H1 (cell line): ENCODE data around the gene DNM2. TPM values are rescaled to one million over a fixed set of nuclear protein-coding genes. Genes with fewer than 3 reads are reported as not detected.

Source experiments
- BCL11A ChIP-seq, 2 experiments: IDR thresholded peaks; one replicate each; pipeline ENCODE4 v1.6.1; 2011; ENCODE audit warnings: low read depth in 2 of 2, low read length in 2 of 2, mild to moderate bottlenecking in 2 of 2
- CREB1 ChIP-seq: IDR thresholded peaks from 2 replicates; pipeline ENCODE4 v1.6.1; 2012; ENCODE audit warnings: inconsistent platforms
- RAD21 ChIP-seq, 2 experiments: IDR thresholded peaks in 1 of 2; conservative IDR thresholded peaks in 1 of 2; 2 replicates each; pipeline ENCODE4 v1.6.1; 2011; ENCODE audit warnings: low read depth in 2 of 2, low read length in 2 of 2, improper control_type of control experiment in 1 of 2, inconsistent platforms in 1 of 2, mild to moderate bottlenecking in 1 of 2, moderate library complexity in 1 of 2
- SP4 ChIP-seq: IDR thresholded peaks from 2 replicates; pipeline ENCODE4 v1.6.1; 2012; ENCODE audit warnings: low read length, inconsistent platforms
- TAF7 ChIP-seq: optimal IDR thresholded peaks from 2 replicates; pipeline ENCODE3; 2011; ENCODE audit warnings: low read depth, mild to moderate bottlenecking, inconsistent platforms, low read length, moderate library complexity, borderline replicate concordance
- TBP ChIP-seq: IDR thresholded peaks from 2 replicates; pipeline ENCODE4 v1.6.1; 2011; ENCODE audit warnings: low read depth, low read length, improper control_type of control experiment
- polyA plus RNA-seq, 7 experiments: library from polyadenylated mRNA; depleted of rRNA in 3 of 7; stranded (reverse) in 5 of 7; unstranded in 2 of 7; fragments of >200 nt in 5 of 7; fragments of 200-250 nt in 2 of 7; gene quantifications; 1 replicate in 5 of 7; 2 replicates in 1 of 7; 4 replicates in 1 of 7; pipeline versions ENCODE4 v1.2.1 to v1.2.3, GENCODE V29; 2011 to 2013; ENCODE audit warnings: missing spikeins in 2 of 7, mixed read lengths in 2 of 7
- total RNA-seq: library from RNA; stranded (reverse); fragmentation: NEBNext Ultra II Directional; extraction: Animal tissue kit (Norgen Biotek cat#: 25700); gene quantifications from 2 replicates; pipeline ENCODE4 v1.2.1, GENCODE V29; 2021
- TF ChIP-seq, protein P1 (sequence below): IDR thresholded peaks from 2 replicates; pipeline ENCODE4 v1.6.1; 2011; ENCODE audit warnings: low read length, improper control_type of control experiment

The DNM2 gene
- total and polyA plus RNA-seq, 2 of the 8 experiments (the other 6 are each of a cell fraction or from before 2014, with no cell fraction given): 61.9 to 120 TPM

DNA sequence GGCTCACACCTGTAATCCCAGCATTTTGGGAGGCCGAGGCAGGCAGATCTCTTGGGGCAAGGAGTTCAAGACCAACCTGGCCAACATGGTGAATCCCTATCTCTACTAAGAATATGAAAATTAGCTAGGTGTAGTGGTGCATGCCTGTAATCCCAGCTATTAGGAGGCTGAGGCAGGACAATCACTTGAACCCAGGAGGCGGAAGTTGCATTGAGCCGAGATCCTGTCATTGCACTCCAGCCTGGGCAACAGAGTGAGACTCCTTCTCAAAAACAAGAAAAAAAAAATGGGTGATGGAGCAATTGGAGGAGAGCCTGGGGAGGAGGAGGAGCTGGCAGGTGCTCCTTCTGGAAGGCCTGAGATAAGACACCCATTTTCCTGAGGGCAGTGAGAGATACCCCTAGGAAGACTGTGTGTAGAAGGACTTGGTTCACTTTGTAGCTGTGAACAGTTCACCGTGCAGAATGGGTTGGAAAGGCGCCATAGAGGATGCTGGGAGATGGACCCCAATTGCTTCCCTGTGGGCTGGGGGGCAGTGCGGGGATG, 144.8 kb downstream of the DNM2 start (continued):
- TF ChIP-seq, protein P1, sequence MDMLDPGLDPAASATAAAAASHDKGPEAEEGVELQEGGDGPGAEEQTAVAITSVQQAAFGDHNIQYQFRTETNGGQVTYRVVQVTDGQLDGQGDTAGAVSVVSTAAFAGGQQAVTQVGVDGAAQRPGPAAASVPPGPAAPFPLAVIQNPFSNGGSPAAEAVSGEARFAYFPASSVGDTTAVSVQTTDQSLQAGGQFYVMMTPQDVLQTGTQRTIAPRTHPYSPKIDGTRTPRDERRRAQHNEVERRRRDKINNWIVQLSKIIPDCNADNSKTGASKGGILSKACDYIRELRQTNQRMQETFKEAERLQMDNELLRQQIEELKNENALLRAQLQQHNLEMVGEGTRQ: no peak
- no peak for TF ChIP-seq TBP
- no peak for TF ChIP-seq RAD21 (IDR thresholded peaks at IDR 0.05 in 1 of 2, conservative IDR thresholded peaks at IDR 0.05 in 1 of 2; ENCODE audit: low read depth in 2 of 2, low read length in 2 of 2)
- no peak for TF ChIP-seq CREB1
- TF ChIP-seq TAF7: no peak
- TF ChIP-seq SP4: no peak
- TF ChIP-seq BCL11A (IDR thresholded peaks at IDR 0.05; ENCODE audit: low read depth in 2 of 2, low read length in 2 of 2): no peak
